BE2C (cell line): Measurements from ENCODE around the gene IFT57.

ENCODE experiments used
- DNase-seq: peaks from one replicate; pipeline ENCODE4 v3.0.0-alpha.2; 2020
- H3K27me3 ChIP-seq: fragments of 250-450 bp; sonication (Bioruptor Pico); 2 replicates; pipeline ENCODE4 v1.5.1; 2020; ENCODE audit warnings: mild to moderate bottlenecking
- H3K36me3 ChIP-seq: fragments of 250-450 bp; sonication (Bioruptor Pico); 2 replicates; pipeline ENCODE4 v1.5.1; 2020; ENCODE audit warnings: mild to moderate bottlenecking
- H3K4me1 ChIP-seq: fragments of 250-450 bp; sonication (Bioruptor Pico); 2 replicates; pipeline ENCODE4 v1.5.1; 2020
- H3K4me3 ChIP-seq: 2 replicates; pipeline ENCODE4 v1.5.1; 2011; ENCODE audit warnings: low read depth, low read length
- H3K9me3 ChIP-seq: fragments of 250-450 bp; sonication (Bioruptor Pico); 2 replicates; pipeline ENCODE4 v1.5.1; 2020
- CTCF ChIP-seq: IDR thresholded peaks from 2 replicates; pipeline ENCODE4 v1.5.1; 2012; ENCODE audit warnings: mild to moderate bottlenecking, low read depth, low read length

IFT57 gene

GRCh38 chr3:108118038-108118768 is 104.0 kb downstream of the IFT57 start:
- Histone ChIP-seq H3K27me3 (no peaks in the 10 kb centered on the region), H3K36me3 (no peaks in the 10 kb centered on the region), H3K4me3 (no peak overlapping the region), H3K9me3 (no peaks in the 10 kb centered on the region), H3K4me1 (no peaks in the 10 kb centered on the region)
- no peak for DNase-seq
- no peak for TF ChIP-seq CTCF

- no peaks in the 10 kb centered on the region for H3K9me3 ChIP-seq
- no peak for DNase-seq
- no peaks in the 10 kb centered on the region for H3K36me3 ChIP-seq
- no peaks in the 10 kb centered on the region for H3K27me3 ChIP-seq
- TF ChIP-seq CTCF, result no peak
- H3K4me3 ChIP-seq, result no peak overlapping the region
- H3K4me1 ChIP-seq, result no peaks in the 10 kb centered on the region
These were observed 104.9 kb downstream of the IFT57 start for GRCh38 chr3:108117241-108117775.

- TF ChIP-seq CTCF, result no peak
- Histone ChIP-seq H3K4me3 (no peak overlapping the region), H3K27me3 (no peaks in the 10 kb centered on the region), H3K9me3 (no peaks in the 10 kb centered on the region), H3K4me1 (no peaks in the 10 kb centered on the region), H3K36me3 (no peaks in the 10 kb centered on the region)
- DNase-seq, result no peak
These were observed 107.7 kb downstream of the IFT57 start for GRCh38 chr3:108114423-108115065.

- TF ChIP-seq CTCF, result no peak
These were observed 108.2 kb downstream of the IFT57 start for GRCh38 chr3:108113975-108114374.

GRCh38 chr3:108110934-108111333 is 111.3 kb downstream of the IFT57 start:
- no peaks in the 10 kb centered on the region for H3K9me3 ChIP-seq
- H3K4me1 ChIP-seq, result peaks cover 2% of the 10 kb centered on the region; the same call in 1 of the 2 replicates
- TF ChIP-seq CTCF, result no peak

More at GRCh38 chr3:108113975-108114374, 108.2 kb downstream of the IFT57 start:
- H3K36me3 ChIP-seq, result no peaks in the 10 kb centered on the region
- H3K9me3 ChIP-seq, result no peaks in the 10 kb centered on the region
- H3K27me3 ChIP-seq, result no peaks in the 10 kb centered on the region
- no peak overlapping the region for H3K4me3 ChIP-seq
- no peak for DNase-seq
- H3K4me1 ChIP-seq, result no peaks in the 10 kb centered on the region

More at GRCh38 chr3:108110934-108111333, 111.3 kb downstream of the IFT57 start:
- no peak for DNase-seq
- Histone ChIP-seq H3K4me3 (no peak overlapping the region), H3K27me3 (no peaks in the 10 kb centered on the region), H3K36me3 (no peaks in the 10 kb centered on the region)
